GM12891 (cell line): ENCODE measurements around the gene NOS3.

Experiments used
- DNase-seq: peaks from one replicate; pipeline ENCODE4 v3.0.0; 2011; ENCODE audit warnings: low spot score; ENCODE audit not compliant: insufficient read length
- FAIRE-seq: peaks from 2 replicates; lab custom pipeline; 2011; peaks lifted over from hg19 to GRCh38; lab: Jason Lieb, UNC
- PAX5 ChIP-seq: IDR thresholded peaks from 2 replicates; pipeline ENCODE4 v1.6.1; 2011; ENCODE audit warnings: low read length, moderate library complexity, mild to moderate bottlenecking; ENCODE audit not compliant: insufficient read depth, severe bottlenecking
- POLR2A ChIP-seq: IDR thresholded peaks from 2 replicates; pipeline ENCODE4 v1.6.1; 2011; ENCODE audit warnings: low read depth, low read length, control low read depth
- POLR2AphosphoS5 ChIP-seq: IDR thresholded peaks from 2 replicates; pipeline ENCODE4 v1.6.1; 2011; ENCODE audit warnings: low read depth, low read length, control low read depth
- POU2F2 ChIP-seq: IDR thresholded peaks from 2 replicates; pipeline ENCODE4 v1.6.1; 2011; ENCODE audit warnings: low read depth, mild to moderate bottlenecking, control low read depth, low read length, moderate library complexity
- SPI1 ChIP-seq: IDR thresholded peaks from 2 replicates; pipeline ENCODE4 v1.6.1; 2011; ENCODE audit warnings: low read depth, low read length, control low read depth
- TAF1 ChIP-seq: IDR thresholded peaks from 2 replicates; pipeline ENCODE4 v1.6.1; 2011; ENCODE audit warnings: low read depth, low read length, control low read depth

The NOS3 gene

DNA sequence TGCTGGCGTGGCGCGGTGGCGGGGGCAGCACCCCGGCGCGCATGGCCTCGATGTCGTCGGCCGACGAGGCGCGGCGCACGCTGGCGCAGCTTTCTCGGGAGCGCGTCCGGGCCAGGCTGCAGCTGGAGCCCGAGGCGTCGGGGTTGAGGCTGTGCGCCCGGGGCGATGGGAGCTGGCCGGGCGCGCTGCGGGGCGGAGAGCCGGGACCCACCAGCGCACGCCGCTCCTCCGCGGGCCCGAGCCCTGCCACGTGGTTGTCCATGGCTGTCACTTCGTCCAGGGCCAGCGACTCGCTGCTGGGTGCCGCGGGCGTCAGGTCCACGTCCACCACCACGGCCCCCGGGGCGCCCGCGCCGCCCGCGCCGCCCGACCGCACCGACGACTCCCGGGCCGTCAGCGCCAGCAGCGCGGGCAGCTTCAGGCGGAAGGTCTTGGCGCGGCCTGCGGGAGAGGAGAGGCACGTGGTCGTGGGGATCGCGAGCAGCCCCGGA lies 32.7 kb upstream of the NOS3 start:
- DNase-seq, result no peak
- FAIRE-seq, result no peak
- TF ChIP-seq POU2F2, result no peak
- TF ChIP-seq PAX5, result no peak
- no peak for TF ChIP-seq POLR2AphosphoS5
- TF ChIP-seq TAF1, result no peak
- TF ChIP-seq POLR2A, result no peak
- TF ChIP-seq SPI1, result no peak

DNA sequence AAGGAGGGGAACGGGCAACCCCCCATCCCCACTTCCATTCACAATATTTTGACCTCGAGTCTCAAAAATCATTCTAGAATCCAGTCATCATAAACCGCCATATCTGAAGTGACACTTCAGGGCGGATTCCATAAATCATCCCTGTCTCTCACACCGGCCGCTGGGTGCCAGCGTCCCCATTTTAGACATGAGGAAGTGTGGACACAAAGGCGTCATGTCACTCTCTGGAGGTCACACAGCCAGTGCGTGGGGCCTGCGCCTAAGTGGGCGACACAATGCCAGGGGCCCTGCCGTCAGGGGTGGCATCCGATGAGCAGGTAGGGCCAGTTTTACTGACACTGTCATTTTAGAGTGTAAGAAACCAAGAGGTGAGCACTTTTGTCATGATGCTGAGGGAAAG lies 32.2 kb upstream of the NOS3 start:
- DNase-seq (no peak), FAIRE-seq (no peak)
- no peak for TF ChIP-seq PAX5
- TF ChIP-seq SPI1, result no peak
- no peak for TF ChIP-seq POU2F2
- no peak for TF ChIP-seq POLR2AphosphoS5
- TF ChIP-seq POLR2A, result no peak

DNA sequence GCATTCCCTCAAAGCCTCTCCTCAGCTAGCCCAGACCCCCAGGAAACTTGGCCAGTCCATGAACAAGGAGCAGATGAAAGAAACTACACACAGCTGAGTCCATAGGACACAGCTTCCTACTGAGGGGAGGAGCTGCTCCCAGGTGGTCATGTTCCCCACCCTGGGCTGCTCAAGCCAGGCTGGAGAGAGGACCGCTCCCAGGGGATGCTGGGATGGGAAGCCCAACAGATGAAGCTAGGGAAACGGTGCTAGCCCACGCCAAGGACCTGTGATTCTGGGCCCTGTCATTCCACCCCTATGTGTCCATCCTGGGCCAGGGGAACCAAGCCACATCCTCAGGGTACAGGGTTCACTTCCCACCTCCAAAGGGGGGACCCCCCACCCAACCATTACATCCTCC lies 31.7 kb upstream of the NOS3 start:
- TF ChIP-seq POU2F2, result no peak
- no peak for TF ChIP-seq POLR2A
- no peak for TF ChIP-seq PAX5
- no peak for TF ChIP-seq SPI1
- no peak for TF ChIP-seq POLR2AphosphoS5
- no peak for TF ChIP-seq TAF1
- FAIRE-seq (no peak), DNase-seq (no peak)

DNA sequence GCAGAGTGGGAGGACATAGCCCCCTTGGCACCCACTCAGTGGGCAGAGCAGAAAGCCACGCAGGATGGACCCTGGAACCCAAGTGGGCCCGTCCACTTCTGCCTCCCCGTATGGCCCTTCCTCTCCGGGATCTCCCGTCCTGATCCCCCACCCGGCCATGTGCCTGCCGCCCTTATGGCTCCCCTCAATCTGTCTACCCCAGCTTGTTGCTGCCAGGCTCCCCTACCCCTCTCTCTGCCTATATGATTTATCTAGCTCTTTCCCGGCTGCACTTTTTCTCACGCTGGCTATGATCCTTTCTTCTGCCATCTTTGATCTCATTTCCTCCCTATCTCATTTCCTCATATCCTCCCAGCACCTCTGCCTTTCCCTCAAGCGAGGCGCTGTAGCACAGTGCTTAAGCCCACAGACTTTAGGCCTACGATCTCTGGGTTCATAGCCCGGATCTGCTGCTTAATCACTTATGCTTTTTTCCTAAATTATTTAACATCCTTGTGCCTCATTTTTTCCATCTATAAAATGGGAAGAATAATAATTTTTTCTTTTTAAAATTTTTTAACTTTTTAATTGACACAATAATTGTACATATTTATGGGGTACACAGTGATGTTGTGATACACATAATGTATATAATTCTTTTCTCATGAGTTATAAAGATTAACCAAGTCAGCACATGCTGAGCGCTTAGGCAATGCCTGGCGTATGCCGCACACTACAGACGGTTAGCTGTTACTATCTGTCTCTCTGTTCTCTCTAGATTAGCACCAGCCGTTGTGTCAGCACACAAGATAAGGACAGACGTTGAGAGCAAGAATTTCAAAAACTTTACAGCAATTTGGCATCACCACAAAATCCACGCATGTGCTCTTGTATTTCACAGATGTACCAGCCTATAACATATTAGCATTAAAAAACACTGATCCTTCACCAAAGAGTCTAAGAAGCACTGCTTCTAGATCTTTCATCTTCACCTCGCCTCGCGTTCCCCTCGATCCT lies 30.8 kb upstream of the NOS3 start:
- FAIRE-seq (no peak), DNase-seq (no peak)
- no peak for TF ChIP-seq TAF1
- no peak for TF ChIP-seq SPI1
- no peak for TF ChIP-seq PAX5
- TF ChIP-seq POLR2A, result no peak
- no peak for TF ChIP-seq POU2F2
- no peak for TF ChIP-seq POLR2AphosphoS5

DNA sequence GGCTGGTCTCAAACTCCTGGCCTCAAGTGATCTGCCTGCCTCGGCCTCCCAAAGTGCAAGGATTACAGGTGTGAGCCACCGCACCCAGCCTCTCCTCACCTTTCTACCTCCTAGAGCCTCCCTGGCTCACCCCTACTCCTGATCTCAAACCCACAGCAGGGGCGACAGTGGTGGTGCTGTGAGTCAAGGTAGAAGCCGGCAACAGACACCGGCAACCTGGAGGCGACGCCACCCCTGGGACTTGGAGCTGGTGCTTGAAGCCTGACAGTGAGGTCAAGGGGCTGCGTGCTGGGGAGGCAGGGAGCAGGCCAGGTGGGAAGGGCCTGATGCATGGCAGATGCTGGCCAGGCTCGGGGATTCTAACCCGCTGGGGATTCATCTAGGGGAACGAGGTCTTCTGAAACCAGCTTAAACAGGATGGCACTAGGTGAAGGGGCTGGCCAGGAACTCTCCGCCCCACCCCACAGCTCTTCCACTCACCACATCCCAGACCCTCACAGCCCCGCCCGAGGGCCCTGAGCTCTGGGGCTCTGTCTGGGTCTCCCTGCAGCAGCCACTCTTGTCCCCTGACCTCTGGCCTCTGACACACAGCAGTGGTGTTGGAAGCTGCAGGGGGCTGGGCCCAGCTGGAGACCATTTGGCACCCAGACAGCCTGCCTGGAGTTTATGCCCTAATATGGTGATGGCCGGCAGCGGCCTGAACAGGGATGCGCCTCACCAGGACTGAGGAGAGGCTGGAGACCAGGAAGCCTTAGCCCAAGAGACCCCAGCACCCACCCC lies 29.1 kb upstream of the NOS3 start:
- DNase-seq (no peak), FAIRE-seq (no peak)
- TF ChIP-seq POLR2A, result no peak

DNA sequence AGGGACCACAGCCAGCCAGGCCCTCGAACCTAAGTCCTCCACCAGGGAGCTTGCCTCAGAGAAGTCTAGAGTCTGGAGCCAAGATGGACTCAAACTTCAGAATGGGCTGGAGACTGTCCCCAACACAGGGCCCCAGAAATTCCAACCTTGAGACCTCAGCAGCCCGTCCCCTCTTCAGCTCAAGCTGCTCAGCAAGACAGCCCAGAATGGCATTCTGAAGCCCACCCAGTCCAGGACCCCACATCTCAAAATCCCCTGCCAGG lies 28.6 kb upstream of the NOS3 start:
- TF ChIP-seq PAX5 (no peak), POLR2AphosphoS5 (no peak), SPI1 (no peak), TAF1 (no peak), POLR2A (no peak), POU2F2 (no peak)
- no peak for FAIRE-seq
- no peak for DNase-seq

DNA sequence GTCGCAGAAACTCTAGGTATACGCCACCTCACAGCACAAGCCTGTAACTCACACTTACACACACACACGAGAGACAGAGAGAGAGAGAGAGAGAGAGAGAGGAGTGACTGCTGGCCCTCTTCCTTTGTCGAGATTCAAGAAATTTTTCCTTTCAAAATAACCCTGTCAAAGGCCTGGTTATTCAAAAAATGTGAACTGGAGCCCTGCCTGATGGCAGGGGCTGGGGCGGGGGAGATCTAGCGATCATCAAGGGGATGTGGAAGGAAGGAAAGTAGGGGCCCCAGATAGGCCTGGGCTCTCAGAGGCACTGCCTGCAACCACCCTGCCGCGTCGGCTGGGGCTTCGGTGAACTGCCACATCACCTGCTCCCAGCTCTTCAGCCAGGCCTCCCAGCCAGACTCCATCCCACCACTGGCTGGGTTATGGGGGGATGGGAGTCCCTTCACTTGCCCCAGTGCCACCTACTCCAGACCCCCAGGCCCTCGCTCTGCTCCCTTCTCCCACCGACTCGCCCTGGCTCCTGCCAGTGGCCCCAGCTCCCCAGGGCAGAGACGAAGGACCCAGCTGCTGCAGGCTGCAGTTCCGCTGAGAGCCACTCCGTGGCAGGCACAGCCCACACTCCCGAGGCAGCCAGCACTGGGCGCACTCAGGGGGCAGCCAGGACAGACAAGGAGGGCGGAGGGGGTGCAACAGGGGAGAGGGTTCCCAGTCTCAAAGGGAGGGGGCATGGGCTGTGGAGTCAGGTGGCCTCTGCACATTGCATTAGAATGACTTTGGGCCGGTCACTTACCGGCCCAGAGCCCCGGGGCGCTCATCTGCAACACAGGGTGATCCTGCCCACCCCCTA lies 28.0 kb upstream of the NOS3 start:
- FAIRE-seq (peak; percentile 69), DNase-seq (peak; percentile 93)

DNA sequence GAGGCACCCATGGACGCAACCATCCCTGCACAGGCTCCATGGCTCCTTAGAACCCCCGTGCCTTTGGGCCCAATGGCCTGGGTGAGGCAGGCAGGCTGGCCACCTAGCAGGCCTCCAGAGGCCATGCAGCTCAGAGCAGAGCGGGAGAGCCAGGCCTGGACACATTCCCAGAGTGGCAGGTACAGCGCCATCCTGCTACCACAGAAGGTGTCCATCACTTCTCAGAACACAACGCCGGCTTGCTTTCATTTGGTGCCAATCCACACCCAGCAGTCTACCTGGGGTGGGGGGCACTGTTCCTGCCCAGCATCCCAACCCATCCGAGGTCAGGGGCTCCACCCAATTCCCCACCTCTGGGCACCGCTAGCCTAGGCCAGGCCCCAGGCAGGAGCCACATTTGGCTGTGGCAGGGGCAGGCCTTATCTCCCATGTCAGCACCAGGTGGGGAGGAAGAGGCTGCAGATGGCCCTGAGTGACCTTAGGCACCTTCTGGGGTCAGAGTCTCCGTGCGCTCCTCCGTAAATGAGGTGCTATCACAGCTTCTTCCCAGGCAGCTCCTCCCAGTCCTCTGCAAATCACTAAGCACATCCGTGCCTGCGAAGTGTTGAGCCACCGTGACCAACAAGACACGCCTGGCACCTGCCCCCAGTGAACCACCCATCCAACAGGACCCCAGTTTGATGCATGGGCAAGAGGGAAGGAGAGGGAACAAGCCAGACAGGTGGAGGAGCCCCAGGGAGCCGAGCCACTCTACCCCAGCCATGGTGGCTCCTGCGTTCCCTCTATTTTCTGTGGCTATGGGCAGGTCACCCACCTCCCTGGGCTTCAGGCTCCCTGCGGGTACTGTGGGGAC lies 26.9 kb upstream of the NOS3 start:
- no peak for TF ChIP-seq POLR2A
- TF ChIP-seq PAX5, result no peak
- no peak for TF ChIP-seq POU2F2
- no peak for FAIRE-seq
- DNase-seq, result no peak

More for the DNA sequence above, 28.0 kb upstream of the NOS3 start:
- TF ChIP-seq SPI1 (no peak), TAF1 (no peak), POLR2AphosphoS5 (no peak), POU2F2 (no peak), POLR2A (no peak), PAX5 (no peak)

DNA sequence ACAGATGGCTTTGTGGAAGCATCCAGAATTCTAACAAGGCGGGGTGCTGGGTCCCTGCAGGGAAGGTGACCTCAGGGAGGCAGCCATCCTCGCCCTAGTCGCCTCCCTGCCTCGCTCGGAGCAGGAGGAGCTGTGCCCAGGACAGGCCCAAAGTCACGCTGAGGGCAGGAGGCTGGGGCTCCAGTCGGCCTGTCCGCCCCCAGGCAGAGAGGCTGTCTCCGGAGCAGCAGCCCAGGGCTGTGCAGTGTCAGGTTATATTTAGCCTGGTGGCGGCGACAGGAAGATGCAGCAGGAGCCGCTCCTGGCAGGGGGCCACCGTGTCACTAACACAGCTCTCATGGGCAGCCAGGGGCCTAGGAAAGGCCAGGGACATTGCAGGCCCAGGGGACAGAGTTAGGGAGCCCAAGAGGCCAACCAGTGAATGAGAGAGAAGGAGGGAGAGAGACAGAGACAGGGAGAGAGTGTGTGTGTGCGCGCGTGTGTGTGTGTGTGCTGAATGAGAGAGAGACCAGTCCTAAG lies 26.2 kb upstream of the NOS3 start:
- FAIRE-seq (no peak), DNase-seq (no peak)
- TF ChIP-seq POLR2AphosphoS5 (no peak), SPI1 (no peak), TAF1 (no peak), PAX5 (no peak), POLR2A (no peak), POU2F2 (no peak)
